Endothelial cell (in vitro differentiated cells): ENCODE measurements around the gene FGFR4. TPM values are rescaled to one million over a fixed set of nuclear protein-coding genes. Genes with fewer than 3 reads are reported as not detected.

Experiments used
- DNase-seq: peaks from one replicate; pipeline ENCODE4 v3.0.0; 2021; ENCODE audit warnings: low spot score
- H3K27ac Mint-ChIP-seq: one replicate; pipeline ENCODE4 v1.8.0; 2021; ENCODE audit warnings: mixed read lengths, inconsistent platforms; ENCODE audit not compliant: unreplicated experiment
- H3K27me3 Mint-ChIP-seq: one replicate; pipeline ENCODE4 v1.8.0; 2021; ENCODE audit warnings: mild to moderate bottlenecking, moderate library complexity, mixed read lengths, inconsistent platforms; ENCODE audit not compliant: unreplicated experiment
- H3K36me3 Mint-ChIP-seq: one replicate; pipeline ENCODE4 v1.8.0; 2021; ENCODE audit warnings: mild to moderate bottlenecking, low read depth, mixed read lengths, inconsistent platforms; ENCODE audit not compliant: unreplicated experiment
- H3K4me1 Mint-ChIP-seq: one replicate; pipeline ENCODE4 v1.8.0; 2021; ENCODE audit warnings: mild to moderate bottlenecking, mixed read lengths, inconsistent platforms; ENCODE audit not compliant: unreplicated experiment
- H3K4me3 Mint-ChIP-seq: one replicate; pipeline ENCODE4 v1.8.0; 2021; ENCODE audit warnings: mild to moderate bottlenecking, mixed read lengths, inconsistent platforms; ENCODE audit not compliant: unreplicated experiment
- H3K9me3 Mint-ChIP-seq: one replicate; pipeline ENCODE4 v1.8.0; 2021; ENCODE audit warnings: mixed read lengths, inconsistent platforms; ENCODE audit not compliant: unreplicated experiment
- total RNA-seq: library from RNA; stranded (reverse); fragmentation: NEBNext Ultra II Directional; extraction: Animal tissue kit (Norgen Biotek cat#: 25700); gene quantifications from one replicate; pipeline ENCODE4 v1.2.1, GENCODE V29; 2021; ENCODE audit not compliant: unreplicated experiment
- TF ChIP-seq, protein P1 (sequence below): fragments of 200-600 bp; sonication (generic); IDR thresholded peaks from one replicate; pipeline ENCODE4 v1.5.0; 2021; ENCODE audit warnings: antibody characterized with exemption; ENCODE audit not compliant: unreplicated experiment

FGFR4 gene
- total RNA-seq, 1 donor from 2014 or later: 11.0 TPM

DNA sequence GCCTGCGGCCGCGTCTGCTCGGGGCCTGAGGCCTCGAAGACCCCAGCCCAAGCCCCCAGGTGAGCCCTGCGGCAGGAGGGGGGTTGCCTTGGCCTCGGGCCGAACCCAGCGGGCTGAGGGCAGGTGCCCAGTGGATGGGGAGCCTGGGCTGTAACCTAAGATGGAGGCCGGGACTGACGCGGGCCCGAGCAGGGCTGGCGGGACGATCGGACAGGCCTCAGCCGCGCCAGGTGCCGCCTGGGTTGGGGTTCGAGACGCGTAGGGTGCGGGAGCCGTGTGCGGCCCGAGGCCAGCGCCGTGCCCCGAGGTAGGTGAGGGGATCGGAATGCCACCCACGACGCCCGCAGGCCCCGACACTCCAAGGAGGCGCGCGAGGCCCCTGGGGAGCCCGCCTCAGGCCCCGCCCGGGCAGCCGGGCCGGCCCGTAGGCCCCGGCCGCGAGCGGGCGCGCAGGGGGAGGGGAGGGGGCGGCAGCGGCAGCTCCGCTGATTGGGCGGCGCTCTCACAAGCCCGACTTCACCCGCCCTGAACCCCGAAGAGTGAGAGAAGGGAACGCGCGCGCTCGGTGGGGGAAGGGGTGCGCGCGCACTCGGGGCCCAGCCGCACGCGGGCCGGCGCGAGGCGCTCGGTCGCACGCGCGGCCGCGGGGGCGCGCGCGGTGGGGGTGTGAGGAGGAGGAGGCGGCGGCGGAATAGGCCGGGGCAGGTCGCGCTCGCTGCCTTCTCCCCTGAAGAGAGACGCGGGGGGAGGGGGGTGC is 46.6 kb downstream of the FGFR4 start, which contains the start of gene NSD1:
Gene NSD1, plus strand, starts transcription at position 678 of the 757 bp plus-strand sequence. CDS start 1,331 bp downstream, outside the sequence.
- TF ChIP-seq, protein P1, sequence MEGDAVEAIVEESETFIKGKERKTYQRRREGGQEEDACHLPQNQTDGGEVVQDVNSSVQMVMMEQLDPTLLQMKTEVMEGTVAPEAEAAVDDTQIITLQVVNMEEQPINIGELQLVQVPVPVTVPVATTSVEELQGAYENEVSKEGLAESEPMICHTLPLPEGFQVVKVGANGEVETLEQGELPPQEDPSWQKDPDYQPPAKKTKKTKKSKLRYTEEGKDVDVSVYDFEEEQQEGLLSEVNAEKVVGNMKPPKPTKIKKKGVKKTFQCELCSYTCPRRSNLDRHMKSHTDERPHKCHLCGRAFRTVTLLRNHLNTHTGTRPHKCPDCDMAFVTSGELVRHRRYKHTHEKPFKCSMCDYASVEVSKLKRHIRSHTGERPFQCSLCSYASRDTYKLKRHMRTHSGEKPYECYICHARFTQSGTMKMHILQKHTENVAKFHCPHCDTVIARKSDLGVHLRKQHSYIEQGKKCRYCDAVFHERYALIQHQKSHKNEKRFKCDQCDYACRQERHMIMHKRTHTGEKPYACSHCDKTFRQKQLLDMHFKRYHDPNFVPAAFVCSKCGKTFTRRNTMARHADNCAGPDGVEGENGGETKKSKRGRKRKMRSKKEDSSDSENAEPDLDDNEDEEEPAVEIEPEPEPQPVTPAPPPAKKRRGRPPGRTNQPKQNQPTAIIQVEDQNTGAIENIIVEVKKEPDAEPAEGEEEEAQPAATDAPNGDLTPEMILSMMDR: no peak
- Mint-ChIP-seq H3K4me1 (peaks cover 44% of the 10 kb centered on the region), H3K27me3 (peaks cover 16% of the 10 kb centered on the region), H3K36me3 (peaks cover 14% of the 10 kb centered on the region), H3K4me3 (peak within 1 kb of the TSS; percentile 90), H3K9me3 (no peaks in the 10 kb centered on the region), H3K27ac (peak within 1 kb of the TSS; percentile 84)
- DNase-seq: peak; percentile 90

DNA sequence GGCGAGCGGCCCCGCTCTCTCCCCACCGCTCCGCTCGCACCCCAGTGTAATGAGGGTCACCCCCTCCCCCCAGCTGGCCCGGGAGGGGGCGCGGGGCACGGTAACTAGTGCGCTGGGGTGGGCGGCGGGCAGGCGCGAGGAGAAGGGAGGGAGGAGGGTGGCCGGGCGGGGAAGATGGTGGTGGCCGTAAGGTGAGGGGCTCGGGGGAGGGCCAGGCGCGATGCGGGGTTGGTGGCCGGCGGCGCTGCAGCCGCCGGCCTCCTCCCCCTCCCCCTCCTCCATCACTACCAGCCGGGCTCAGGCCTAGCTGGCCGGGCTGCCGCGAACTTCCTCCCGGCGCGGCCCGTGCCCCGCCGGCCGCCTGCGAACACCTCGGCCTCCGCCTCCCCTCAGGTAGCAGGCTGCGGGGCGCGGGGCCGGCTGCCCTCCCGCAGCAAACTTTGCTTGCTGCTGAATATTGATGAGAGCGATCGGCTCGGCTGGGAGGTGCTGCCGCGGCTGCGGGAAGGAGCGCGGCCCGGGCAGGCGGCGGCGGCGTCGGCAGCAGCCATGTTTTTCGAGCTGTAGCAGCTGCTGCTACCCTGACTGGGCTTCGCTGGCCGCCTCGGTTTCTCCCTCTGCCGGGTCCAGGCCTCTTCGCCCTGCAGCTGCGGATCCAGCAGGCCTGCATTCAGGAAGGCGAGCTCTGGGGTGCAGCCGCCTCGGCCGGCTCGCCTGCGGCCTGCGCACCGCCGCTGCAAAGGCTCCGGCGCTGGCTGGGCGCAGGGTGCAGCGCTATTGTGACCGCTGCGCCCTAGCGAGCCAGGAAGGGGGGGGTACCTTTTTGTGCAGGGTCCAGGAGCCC is 47.4 kb downstream of the FGFR4 start:
- DNase-seq: peak; percentile 70
- peaks cover 38% of the 10 kb centered on the region for H3K4me1 Mint-ChIP-seq

DNA sequence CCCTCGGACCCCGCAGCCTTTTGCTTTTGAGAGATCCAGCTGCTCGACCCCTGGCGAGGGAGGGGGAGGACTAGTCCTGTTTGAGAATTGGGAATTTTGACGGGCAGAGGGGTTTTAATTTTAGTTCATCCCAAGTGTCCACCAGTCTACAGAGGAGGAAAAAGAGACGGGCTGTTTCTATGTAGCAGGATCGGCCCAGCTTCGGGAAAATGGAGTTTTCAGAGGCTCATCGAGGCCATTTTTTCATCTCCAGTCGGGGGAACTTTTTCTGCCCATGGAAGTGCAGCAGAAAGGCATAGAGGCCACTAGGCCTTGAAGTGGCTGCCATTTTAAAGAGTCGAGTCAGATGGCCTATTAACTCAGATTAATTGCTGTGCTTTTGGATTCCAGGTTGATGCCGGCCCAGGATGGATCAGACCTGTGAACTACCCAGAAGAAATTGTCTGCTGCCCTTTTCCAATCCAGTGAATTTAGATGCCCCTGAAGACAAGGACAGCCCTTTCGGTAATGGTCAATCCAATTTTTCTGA is 48.0 kb downstream of the FGFR4 start:
- Mint-ChIP-seq H3K9me3 (no peaks in the 10 kb centered on the region), H3K4me3 (peak overlapping the region; percentile 90), H3K36me3 (peaks cover 11% of the 10 kb centered on the region), H3K27me3 (peaks cover 10% of the 10 kb centered on the region), H3K27ac (peak overlapping the region; percentile 84), H3K4me1 (peaks cover 32% of the 10 kb centered on the region)
- DNase-seq: no peak
- TF ChIP-seq, protein P1: no peak

More for the DNA sequence above, 47.4 kb downstream of the FGFR4 start:
- Mint-ChIP-seq H3K27me3 (peaks cover 12% of the 10 kb centered on the region), H3K36me3 (peaks cover 14% of the 10 kb centered on the region), H3K4me3 (peak overlapping the region; percentile 90), H3K9me3 (no peaks in the 10 kb centered on the region), H3K27ac (no peak overlapping the region)
- TF ChIP-seq, protein P1: no peak

DNA sequence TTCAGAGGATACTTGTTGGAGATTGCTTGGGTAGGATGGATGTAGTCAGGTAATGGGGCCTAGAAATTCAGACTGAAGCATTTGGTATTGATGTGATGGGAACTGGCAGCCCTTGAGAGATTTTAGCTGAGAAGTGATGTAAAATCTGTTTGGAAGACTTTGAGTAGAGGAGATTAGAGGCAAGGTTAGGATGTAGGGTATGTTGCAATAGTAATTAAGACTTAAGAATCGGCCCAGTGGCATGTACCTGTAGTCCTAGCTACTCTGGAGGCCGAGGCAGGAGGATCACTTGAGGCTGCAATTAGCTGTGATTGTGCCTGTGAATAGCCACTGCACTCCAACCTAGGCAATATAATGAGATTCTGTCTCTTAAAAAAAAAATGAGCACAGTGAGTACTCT is 53.6 kb downstream of the FGFR4 start:
- H3K4me3 Mint-ChIP-seq: peak overlapping the region; percentile 2
- peaks cover 1% of the 10 kb centered on the region for H3K27me3 Mint-ChIP-seq
- peaks cover 37% of the 10 kb centered on the region for H3K36me3 Mint-ChIP-seq
- H3K27ac Mint-ChIP-seq: no peak overlapping the region
- no peaks in the 10 kb centered on the region for H3K9me3 Mint-ChIP-seq
- TF ChIP-seq, protein P1: no peak
- no peak for DNase-seq
- H3K4me1 Mint-ChIP-seq: peaks cover 13% of the 10 kb centered on the region
